CD4-positive, alpha-beta T cell treated with Interleukin-4 for 4 hours (primary cell): ENCODE results near the gene TIMM23.
"Not testable (repeated sequence)": the region's sequence is repeated elsewhere in the genome, so short reads cannot be mapped to it uniquely, and the experiment has no call there.

Source experiments
- DNase-seq: peaks from one replicate; pipeline ENCODE4 v3.0.0-alpha.2; 2020

Gene TIMM23

GRCh38 chr10:46025406-46025805 lies 53.1 kb downstream of the TIMM23 start:
- no peak for DNase-seq

GRCh38 chr10:46026106-46026505 lies 53.8 kb downstream of the TIMM23 start:
- no peak for DNase-seq

- DNase-seq = peak; percentile 75
Measured at GRCh38 chr10:46028584-46029460, 56.5 kb downstream of the TIMM23 start.

GRCh38 chr10:46029461-46030030 lies 57.3 kb downstream of the TIMM23 start:
- DNase-seq = no peak

- peak; percentile 97 for DNase-seq
Measured at GRCh38 chr10:46030091-46030937, 58.0 kb downstream of the TIMM23 start, which contains the start of gene NCOA4. TSS of gene NCOA4 (minus strand) at chr10:46030623. CDS start at chr10:46016680, 13,943 bp downstream.

GRCh38 chr10:46031648-46032532 lies 59.6 kb downstream of the TIMM23 start:
- no peak for DNase-seq

- DNase-seq = no peak
Measured at GRCh38 chr10:46033602-46034011, 61.3 kb downstream of the TIMM23 start.

GRCh38 chr10:46035923-46036849 lies 63.9 kb downstream of the TIMM23 start:
- no peak for DNase-seq

- no peak for DNase-seq
Measured at GRCh38 chr10:46037107-46037825, 65.0 kb downstream of the TIMM23 start.

- DNase-seq = no peak
Measured at GRCh38 chr10:46040004-46040403, 67.7 kb downstream of the TIMM23 start.

GRCh38 chr10:46042527-46042926 lies 70.2 kb downstream of the TIMM23 start:
- DNase-seq = no peak

GRCh38 chr10:46046261-46046660 lies 74.0 kb downstream of the TIMM23 start, which contains the start of gene MSMB:
TSS of gene MSMB (minus strand) at chr10:46046269. CDS start at chr10:46046237, 32 bp downstream.
- DNase-seq = no peak

- DNase-seq = no peak
Measured at GRCh38 chr10:46048152-46048551, 75.9 kb downstream of the TIMM23 start.

GRCh38 chr10:46049497-46049831 lies 77.2 kb downstream of the TIMM23 start:
- not testable (repeated sequence) for DNase-seq

- no peak for DNase-seq
Measured at GRCh38 chr10:46050941-46051623, 78.8 kb downstream of the TIMM23 start.

GRCh38 chr10:46052057-46052790 lies 79.9 kb downstream of the TIMM23 start:
- DNase-seq = no peak

GRCh38 chr10:46052791-46053375 lies 80.6 kb downstream of the TIMM23 start:
- DNase-seq = no peak
